ENCODE measurements around the gene ADAM19.

The ADAM19 gene

DNA sequence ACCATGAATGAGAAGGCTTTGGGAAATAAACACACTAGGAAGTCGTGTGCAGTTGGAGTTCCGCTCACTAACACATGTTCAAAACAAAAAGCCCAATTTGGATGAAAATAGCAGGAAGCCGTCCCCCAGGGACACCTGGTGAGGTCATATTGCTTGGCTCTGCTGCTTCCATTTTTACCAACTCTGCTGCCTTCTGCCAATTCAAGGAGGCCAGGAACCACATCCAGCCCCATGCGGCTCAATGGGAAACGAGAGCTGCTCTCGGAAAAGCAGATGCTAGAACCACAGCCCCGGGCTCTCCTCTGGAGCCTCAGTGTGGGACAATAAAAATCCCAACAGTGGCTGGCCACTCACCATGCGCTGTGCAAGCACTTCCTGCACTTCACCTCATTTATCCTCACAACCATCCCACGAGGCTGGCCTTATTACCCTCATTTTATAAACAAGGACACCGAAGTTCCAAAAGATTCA, 13.4 kb downstream of the ADAM19 start:
- DNase-seq (ENCODE audit: low spot score): no peak

DNA sequence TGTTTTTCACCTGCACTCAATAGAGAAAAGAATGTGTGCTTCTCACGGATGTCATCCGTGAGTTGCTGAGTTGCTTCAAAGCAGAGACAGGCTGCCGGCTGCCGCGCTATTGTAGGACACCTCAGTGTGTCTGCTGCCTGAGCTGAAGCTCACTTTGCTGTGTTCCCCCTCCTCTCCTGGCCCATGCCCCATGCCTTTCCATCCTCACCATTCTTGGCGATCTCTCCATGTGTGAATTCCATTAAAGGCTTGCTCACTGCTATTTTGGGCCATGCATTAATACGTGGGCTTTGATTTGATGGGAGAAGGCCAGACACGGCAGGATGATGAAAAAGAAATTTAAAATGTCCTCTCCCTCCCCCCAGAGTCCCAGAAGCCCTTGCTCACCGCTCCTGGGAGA, 14.5 kb downstream of the ADAM19 start:
- DNase-seq (ENCODE audit: low spot score): no peak

DNA sequence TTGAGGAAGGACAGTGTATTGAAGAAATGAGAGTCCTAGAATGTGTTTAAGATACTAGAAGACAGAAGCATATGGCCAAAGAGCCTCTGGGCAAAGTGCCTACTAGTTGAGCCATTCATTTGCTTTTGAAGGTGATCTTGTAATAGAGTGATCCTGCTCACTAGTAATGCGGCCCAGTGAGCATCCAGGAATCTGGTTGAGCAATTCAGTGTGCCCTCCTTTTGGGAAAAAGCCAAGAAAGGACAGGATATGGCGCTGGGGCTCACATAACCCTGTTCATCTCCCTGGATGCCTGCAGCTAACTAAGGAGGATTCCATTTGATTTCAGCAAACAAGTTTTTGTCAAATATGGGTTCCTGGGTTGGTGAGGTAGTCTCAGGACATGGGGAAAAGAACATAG, 16.3 kb downstream of the ADAM19 start:
- DNase-seq (ENCODE audit: low spot score): no peak

DNA sequence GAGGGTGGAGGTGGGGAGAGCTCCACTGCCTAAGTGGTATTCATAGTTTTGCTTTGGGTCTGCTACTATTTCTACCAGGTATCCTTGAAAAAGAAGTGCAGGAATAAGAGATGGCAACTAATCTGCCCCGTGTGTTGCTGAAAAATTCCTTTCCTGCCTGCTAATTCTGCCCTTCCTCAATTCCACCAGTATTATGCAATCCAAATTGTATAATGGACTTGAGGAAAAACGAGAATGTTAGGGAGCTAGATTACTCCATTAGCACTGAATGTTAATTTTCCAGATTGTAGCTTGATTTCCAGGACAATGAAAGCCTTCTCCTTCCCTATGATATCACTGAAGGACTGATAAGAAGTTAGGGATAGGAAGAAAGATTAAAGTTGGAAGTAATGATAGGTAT, 16.9 kb downstream of the ADAM19 start:
- DNase-seq (ENCODE audit: low spot score): no peak

DNA sequence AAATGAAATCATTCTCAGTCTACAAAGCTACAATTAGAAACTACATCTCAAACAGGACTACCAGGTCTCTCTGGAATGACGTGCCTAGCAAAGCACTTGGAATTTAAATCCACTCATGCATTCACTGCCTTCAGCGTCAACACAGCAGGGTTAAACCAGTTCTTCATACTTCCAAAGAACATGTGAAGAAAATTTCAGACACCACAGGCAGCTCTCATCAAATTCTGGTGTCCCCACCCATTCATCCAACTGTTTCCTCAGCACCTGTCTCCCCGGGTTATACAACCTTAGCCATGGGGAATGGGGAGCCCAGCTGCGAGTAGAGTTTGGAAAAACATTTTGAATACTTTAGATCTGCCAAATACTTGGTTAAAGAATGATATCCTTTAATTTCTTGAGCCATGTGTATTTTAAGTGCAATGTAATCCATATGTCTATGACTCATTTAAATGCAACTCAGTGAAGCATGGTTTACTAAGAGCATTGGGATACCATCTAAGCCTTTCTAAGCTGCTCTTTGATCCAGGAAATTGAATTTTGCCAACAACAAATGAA, 17.5 kb downstream of the ADAM19 start:
- no peak for DNase-seq (ENCODE audit: low spot score)

DNA sequence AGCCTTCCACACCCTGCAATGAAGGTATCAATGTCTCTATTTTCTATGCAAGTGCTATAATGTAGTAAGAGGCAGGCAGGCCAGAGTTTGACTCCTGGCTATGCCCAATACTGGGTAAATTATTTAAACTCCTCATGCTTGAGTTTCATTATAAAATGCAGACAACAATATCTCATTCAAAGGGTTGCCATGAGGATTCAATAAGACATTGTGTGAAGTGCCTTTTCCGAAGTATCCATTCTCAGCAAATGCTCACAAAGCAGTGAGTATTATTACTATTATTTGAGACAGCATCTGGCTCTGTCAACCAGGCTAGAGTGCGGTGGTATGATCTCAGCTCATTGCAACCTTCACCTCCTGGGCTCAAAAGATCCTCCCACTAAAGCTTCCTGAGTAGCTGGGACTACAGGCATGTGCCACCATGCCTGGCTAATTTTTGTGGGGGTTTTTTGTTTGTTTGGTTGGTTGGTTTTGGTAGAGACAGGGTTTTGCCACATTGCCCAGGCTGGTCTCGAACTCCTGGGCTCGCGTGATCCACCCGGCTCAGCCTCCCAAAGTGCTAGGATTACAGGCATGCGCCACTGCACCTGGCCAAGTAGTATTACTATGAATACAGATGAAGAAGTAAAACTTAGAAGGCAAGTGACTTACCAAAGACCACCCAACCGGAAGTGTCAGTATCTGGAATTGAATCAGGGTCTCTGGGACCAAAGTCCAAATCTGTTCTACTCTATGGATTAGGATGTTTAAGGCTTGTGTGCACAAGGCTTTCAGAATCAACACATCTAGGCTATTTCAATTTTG, 18.8 kb downstream of the ADAM19 start:
- DNase-seq (ENCODE audit: low spot score): no peak

DNA sequence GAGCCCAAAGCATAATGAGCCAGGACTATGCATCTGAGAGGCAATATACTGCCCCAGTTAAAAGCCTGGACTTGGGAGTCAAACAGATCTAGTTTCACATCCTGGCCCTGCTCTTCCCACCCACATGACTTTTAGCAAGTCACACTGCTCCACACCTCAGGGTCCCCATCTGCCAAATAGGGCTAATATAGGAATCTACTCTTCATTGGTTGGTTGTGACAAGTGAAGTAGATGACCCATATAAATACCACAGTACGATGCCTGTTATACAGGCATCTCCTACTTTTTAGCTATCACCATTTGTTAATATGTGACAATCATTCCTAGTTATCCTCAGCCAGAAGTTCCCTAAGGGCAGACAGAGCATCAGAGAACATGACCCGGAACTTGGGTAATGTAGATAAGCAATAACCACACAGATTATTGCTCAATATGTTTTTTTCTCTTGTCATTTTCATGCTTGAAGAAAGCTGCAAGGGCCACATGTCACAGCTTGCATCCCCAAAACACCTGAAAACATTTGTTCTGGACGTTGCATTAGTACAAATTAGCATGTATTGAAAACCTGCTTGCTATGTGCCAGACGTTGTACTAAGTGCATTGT, 20.4 kb downstream of the ADAM19 start:
- DNase-seq (ENCODE audit: low spot score): no peak

DNA sequence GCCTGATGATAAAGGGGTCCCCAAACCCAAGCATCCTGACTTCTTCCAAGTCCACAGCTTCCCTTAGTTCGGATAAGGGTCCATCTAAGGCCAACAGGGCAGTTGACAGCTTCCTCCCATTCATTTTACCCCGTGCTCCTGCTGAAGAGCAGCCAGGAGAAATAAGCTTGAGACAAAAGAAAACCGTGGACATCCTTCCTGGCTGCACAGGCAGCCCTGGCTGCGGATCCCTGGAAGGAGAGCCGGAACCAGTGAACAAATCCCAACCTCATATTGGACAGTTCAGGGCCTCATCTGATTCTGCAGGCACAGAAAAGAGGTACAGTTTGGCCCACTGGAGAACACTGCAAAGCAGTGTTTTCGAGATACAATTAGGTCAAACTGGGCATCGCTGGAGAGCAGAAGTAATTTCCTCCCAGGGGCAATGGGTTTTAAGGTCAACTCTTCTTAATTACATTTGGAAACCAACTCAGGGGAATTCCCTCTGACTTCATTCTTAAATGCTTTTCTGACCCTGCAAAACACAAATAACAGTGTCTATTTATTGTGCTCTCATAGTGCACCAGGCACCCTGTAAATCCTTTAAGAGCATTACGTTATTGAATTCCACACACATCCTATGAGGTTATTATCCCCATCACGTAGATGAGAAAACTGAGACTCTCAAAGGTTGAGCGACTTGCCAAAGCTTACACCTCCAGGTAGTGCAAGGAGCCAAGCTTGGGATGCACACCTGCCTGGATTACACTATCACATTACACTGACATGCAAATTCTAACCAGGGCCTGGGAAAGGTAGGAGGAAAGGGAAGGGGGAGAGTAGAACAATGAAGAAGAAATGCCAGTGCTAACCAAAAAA, 21.2 kb downstream of the ADAM19 start:
- DNase-seq (ENCODE audit: low spot score): no peak

DNA sequence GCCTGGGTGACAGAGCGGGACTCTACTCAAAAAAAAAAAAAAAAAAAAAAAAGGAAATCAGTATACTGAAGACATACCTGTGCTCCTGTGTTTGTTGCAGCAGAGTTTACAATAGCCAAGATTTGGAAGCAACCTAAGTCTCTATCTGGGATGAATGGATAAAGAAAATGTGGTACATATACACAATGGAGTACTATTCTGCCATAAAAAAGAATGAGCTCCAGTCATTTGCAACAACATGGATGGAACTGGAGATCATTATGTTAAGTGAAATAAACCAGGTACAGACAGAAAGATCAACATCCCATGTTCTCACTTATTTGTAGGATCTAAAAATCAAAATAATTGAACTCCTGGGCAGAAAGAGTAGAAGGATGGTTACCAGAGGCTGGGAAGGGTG, 22.9 kb downstream of the ADAM19 start:
- no peak for DNase-seq (ENCODE audit: low spot score)

DNA sequence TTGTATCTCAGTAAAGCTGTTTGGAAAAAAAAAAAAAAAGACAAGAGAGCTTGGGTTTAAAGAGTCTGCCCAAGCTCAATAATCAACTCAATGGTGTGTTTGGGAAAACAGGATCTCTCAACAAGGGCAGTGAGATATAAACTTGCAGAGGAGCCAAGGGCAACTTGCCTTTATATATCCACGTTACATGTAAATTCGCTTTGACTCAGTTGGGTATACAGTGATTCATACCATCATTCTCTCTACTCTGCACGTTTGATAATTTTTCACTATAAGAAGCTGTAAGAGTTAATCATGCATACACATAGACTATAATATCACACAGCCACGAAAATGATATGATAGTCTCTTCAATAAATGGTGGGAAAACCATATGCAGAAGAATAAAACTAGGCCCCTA, 24.9 kb downstream of the ADAM19 start:
- DNase-seq (ENCODE audit: low spot score): no peak

DNA sequence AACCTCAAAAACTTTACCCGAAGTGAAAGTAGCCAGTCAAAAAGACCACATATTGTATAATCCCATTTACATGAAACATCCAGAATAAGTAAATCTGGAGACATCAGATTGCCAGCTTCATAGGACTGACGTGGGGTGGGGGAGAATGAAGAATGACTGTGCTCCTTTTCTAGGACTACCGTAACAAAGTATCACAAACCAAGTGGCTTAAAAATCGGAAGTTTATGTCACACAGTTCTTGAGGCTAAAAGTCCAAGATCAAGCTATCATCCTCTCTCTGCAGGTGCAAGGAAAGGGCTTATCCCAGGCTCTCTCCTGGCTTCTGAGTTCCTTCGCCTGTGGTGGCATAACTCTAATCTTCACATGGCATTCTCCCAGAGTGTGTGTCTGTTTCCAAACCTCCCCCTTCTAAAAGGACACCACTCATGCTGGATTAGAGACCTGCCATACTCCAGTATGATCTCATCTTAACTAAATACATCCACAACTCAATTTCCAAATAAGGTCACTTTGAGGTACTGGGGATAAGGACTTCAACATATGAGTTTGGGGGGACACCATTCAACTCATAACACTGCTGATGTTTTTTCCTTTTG, 25.5 kb downstream of the ADAM19 start:
- DNase-seq (ENCODE audit: low spot score): no peak

DNA sequence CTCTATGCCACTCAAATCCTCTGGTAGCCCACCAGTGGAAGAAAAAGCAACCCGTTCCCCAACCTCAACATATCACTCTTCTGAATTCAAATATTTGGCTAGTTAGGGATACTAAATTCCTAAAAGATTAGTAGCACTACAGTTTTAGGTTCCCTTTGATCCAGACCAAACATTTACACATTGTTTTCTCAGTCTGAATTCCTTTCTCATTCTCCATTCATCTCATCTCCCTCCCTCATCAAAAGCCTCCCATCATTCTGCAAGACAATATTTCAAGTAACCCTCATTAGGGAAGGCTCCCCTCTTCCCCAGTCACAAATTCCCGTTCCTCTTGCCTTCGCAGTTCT, 26.3 kb downstream of the ADAM19 start:
- no peak for DNase-seq (ENCODE audit: low spot score)

DNA sequence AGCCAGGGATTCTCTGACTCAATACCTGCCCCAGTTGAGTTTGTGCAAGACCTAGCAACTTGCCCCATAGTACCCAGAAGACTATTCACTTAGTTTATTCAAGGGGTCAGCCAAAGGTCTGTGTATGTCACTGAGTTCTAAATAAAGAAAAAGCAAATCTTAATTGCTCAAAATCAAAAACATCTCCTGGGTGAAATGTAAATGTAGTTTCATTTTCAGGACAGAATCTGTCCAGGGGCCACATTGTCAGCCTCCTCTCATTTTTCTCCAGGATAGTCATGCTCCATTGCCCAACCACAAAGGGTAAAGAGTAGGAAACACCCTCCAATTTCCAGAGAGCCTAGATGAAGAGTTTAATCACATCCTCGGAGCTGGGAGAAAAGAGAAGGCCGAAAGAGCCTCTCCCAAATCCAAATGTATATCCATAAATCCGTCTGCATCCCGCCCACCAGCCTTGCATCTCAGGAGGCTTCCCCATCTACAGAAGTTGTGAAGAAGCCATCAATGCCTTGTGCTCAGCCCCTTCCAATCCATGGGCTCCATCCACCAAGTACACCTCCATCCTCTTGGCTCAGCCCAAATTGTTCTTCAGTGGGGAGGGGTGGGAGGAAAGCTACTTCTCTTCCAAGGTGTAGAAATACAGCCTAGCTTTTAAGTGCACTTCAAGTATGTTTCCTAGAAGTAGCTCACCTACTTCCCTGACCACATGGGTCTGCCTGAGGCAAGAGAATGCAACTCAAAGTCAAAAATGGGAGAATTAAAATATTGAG, 26.9 kb downstream of the ADAM19 start:
- no peak for DNase-seq (ENCODE audit: low spot score)

DNA sequence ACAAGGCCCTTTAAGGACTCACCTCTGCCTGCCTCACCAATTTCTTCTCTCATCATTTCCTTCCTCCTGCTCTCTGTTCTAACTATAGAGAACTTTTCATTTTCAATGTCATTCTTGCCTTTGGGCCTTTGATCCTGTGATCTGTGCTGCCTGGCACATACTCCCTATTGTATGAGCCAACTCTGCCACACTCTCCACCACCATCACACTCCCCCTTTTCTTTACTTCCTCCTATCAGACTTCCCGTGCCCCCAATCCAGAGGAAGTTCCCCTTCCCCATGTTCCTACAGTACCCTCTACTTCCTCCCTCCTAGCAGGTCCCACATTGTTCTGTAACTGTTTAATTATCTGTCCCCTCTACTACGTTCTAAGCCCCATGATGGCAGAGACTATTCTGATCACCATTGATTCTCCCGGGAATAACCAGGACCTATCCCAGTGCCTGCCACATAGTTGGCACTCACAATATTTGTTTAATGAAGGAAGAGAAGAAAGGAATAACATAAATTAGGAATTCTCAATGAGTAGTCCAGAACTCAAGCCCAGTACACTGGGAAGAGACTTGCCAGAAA, 27.5 kb downstream of the ADAM19 start:
- DNase-seq (ENCODE audit: low spot score): no peak

DNA sequence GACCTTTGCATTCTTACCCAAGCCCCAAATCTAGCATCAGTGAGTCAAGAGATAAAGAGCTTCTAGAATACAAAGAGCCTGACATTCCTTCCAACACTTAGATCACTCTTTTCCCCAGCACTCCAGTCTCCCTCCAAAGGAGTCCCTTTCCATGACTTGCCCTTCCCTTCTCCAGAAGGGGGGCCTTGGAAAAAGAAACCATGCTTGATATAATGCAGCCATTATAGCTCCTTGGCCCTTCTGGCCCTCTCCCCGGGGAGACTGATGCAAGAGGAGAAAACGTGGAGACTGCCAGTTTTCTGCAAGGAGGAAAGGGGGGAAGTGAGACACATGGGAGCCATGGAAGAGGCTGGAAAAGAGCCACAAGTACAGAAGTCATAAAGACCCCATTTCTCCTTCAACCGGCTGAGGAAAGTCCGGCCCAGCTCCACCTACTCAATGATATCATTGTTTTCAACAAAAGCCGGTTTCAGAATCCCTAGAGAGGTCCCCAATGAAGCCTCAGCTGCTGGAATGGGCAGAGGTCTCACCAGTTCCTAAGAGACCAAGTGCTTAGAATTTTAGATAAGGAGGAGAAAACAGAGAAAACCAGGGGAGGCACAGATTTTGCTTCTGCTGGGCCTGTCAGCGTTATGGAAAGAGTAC, 29.0 kb downstream of the ADAM19 start:
- no peak for DNase-seq (ENCODE audit: low spot score)

DNA sequence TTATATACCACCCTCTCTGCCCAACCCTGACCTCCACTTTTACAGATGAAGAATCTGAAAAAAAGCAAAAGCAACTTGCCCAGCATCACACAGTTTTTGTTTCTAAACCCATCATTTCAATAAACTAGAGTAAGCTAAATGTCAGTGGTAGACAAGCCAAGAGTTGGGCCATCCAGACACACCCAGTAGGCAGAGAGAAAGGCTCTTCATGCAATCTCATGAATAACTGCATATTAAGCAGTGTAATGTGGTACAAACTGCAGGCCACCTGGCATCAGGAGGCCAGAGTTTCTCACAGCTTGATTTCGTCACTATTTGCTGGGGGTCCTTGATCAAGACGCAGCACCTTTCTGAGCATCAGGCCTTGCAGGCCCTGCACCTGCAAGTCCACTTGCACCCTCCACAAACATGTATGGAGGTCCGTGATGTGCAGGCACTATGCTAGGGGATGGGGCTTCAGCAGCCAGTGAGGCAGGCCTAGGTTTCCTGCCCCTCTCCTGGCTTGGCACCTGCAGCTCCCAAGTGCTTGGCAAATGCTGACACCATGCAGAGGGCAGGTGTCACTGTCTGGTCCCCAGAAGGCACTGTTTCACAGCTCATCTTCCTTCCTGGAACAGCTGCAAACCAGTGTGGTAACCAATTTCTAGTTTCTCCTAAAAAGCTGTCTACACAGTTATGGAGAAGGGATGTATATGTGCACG, 29.8 kb downstream of the ADAM19 start:
- DNase-seq (ENCODE audit: low spot score): no peak

DNA sequence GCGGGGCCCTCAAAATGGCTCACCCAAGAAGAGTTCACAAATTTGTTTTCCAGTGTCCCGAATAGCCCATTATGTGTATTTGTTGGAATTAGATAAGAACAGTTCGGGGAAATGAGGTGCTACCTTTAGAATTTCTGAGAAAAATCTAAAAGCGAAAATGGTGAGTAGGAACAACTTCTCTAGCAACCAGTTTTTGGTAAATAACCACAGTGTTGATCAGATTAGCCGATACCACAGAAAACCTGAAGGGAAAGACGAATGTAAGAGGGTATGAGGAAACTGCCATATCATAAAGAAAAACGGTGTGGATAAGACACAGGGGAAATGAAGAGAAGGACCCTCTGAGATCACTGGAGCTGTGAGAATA, 31.0 kb downstream of the ADAM19 start:
- peak; percentile 45 for DNase-seq (ENCODE audit: low spot score)

DNA sequence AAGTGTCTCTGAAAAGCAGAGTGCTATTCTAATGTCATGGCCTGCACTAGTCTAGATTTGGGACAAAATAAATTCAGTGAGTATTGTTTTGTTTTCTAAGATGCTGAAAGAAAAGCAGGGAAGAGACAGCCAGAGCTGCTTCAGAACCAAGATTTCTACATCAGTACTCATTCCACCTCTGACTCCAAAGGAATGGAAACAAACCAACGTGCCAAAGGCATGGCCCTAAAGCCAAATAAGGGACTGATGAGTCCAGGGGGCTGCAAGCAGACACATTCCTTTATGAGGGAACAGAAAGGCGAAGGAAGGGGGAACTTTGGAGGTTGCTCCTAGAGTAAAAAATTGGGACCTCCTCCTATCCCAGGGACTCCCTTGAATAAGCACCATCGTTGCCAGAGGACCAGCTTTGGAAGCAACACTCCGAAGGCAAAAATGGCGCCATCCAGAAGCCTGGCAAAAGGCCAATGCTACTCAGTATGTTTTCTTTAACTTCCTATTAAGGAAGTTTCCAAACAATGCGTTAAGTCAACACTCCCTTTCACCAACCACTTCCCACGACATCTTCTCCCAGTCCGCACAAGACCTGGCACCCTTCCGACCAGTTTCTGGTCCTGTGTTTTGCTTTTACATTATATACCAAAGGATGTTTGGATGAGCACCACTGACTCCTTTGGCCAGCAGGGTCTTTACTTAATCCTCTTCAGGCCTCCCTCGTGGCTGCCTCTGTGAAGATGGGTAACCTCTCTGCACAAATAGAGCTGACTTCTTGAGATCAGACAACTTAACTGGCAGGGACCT, 31.6 kb downstream of the ADAM19 start:
- DNase-seq (ENCODE audit: low spot score): no peak

Measured in CD4-positive, alpha-beta T cell treated with Interleukin-6 at 100 ng/mL for 8 hours (primary cell).